ENCODE data around the gene PABPN1. TPM values are rescaled to one million over a fixed set of nuclear protein-coding genes. Genes with fewer than 3 reads are reported as not detected.

The PABPN1 gene
- total and polyA plus RNA-seq, 2 of the 13 experiments (the other 11 are each of a cell fraction or from before 2014, with no cell fraction given), result 233 to 524 TPM

DNA sequence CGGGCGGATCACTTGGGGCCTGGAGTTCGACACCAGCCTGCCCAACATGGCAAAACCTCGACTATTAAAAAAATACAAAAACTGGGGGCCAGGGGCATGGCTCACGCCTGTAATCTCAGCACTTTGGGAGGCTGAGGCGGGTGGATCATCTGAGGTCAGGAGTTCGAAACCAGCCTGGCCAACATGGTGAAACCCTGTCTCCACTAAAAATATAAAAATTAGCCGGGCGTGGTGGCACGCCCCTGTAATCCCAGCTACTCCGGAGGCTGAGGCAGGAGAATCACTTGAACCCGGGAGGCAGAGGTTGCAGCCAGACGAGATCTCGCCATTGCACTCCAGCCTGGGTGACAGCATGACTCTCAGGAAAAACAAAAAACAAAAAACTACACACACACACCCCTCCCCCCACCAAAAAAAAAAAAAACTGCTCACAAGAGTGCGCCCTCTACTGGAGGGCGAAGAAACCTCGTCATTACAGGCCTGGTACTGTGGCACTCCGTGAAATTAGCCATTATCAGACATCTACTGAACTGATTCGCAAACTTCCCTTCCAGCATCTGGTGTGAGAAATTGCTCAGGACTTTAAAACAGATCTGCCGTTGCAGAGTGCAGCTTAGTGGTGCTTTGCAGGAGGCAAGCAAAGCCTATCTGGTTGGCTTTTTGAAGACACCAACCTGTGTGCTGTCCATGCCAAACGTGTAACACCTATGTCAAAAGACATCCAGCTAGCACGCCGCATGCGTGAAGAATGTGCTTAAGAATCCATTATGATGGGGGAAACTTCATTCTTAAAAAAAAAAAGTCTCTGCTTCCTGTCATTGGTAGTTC is 26.3 kb upstream of the PABPN1 start (continued):
- TF ChIP-seq TRIM24 (CRISPR knock-in tag; IDR thresholded peaks at IDR 0.05), result no peak
- no peak; the same call in 1 of the 2 replicates for TF ChIP-seq ZNF460 (CRISPR knock-in tag; IDR thresholded peaks at IDR 0.05; ENCODE audit: borderline replicate concordance)
- TF ChIP-seq SALL2 (CRISPR knock-in tag; IDR thresholded peaks at IDR 0.05), result peak; percentile 78; the same call in 1 of the 2 replicates
- no peak for TF ChIP-seq ZNF326 (CRISPR knock-in tag; IDR thresholded peaks at IDR 0.05; ENCODE audit: borderline replicate concordance)
- no peak for TF ChIP-seq RBM22 (optimal IDR thresholded peaks at IDR 0.05; ENCODE audit: low read length)
- TF ChIP-seq, protein P1, sequence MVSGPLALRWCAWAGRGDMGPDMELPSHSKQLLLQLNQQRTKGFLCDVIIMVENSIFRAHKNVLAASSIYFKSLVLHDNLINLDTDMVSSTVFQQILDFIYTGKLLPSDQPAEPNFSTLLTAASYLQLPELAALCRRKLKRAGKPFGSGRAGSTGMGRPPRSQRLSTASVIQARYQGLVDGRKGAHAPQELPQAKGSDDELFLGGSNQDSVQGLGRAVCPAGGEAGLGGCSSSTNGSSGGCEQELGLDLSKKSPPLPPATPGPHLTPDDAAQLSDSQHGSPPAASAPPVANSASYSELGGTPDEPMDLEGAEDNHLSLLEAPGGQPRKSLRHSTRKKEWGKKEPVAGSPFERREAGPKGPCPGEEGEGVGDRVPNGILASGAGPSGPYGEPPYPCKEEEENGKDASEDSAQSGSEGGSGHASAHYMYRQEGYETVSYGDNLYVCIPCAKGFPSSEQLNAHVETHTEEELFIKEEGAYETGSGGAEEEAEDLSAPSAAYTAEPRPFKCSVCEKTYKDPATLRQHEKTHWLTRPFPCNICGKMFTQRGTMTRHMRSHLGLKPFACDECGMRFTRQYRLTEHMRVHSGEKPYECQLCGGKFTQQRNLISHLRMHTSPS (CRISPR knock-in tag; IDR thresholded peaks at IDR 0.05; ENCODE audit: low read depth), result no peak
- TF ChIP-seq KAT7 (CRISPR knock-in tag; IDR thresholded peaks at IDR 0.05; ENCODE audit: borderline replicate concordance), result peak; percentile 17; the same call in 1 of the 2 replicates
- TF ChIP-seq KLF11 (CRISPR knock-in tag; IDR thresholded peaks at IDR 0.05), result no peak
- TF ChIP-seq JUNB (CRISPR knock-in tag; IDR thresholded peaks at IDR 0.05; ENCODE audit: borderline replicate concordance), result no peak; the same call in 1 of the 2 replicates
- no peak for TF ChIP-seq ZSCAN30 (CRISPR knock-in tag; IDR thresholded peaks at IDR 0.05)
- TF ChIP-seq, protein P2, sequence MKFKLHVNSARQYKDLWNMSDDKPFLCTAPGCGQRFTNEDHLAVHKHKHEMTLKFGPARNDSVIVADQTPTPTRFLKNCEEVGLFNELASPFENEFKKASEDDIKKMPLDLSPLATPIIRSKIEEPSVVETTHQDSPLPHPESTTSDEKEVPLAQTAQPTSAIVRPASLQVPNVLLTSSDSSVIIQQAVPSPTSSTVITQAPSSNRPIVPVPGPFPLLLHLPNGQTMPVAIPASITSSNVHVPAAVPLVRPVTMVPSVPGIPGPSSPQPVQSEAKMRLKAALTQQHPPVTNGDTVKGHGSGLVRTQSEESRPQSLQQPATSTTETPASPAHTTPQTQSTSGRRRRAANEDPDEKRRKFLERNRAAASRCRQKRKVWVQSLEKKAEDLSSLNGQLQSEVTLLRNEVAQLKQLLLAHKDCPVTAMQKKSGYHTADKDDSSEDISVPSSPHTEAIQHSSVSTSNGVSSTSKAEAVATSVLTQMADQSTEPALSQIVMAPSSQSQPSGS (CRISPR knock-in tag; IDR thresholded peaks at IDR 0.05), result no peak
- no peak for TF ChIP-seq JUN (CRISPR knock-in tag; IDR thresholded peaks at IDR 0.05)
- TF ChIP-seq, protein P3, sequence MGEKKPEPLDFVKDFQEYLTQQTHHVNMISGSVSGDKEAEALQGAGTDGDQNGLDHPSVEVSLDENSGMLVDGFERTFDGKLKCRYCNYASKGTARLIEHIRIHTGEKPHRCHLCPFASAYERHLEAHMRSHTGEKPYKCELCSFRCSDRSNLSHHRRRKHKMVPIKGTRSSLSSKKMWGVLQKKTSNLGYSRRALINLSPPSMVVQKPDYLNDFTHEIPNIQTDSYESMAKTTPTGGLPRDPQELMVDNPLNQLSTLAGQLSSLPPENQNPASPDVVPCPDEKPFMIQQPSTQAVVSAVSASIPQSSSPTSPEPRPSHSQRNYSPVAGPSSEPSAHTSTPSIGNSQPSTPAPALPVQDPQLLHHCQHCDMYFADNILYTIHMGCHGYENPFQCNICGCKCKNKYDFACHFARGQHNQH (CRISPR knock-in tag; IDR thresholded peaks at IDR 0.05), result peak; percentile 27; the same call in 1 of the 2 replicates
- TF ChIP-seq ETV6 (CRISPR knock-in tag; conservative IDR thresholded peaks at IDR 0.05), result no peak
- no peak for TF ChIP-seq FOXP1 (IDR thresholded peaks at IDR 0.05)
- TF ChIP-seq FOXP1 (CRISPR knock-in tag; IDR thresholded peaks at IDR 0.05), result no peak
- TF ChIP-seq NFE2 (CRISPR knock-in tag; IDR thresholded peaks at IDR 0.05), result no peak
- TF ChIP-seq ZBTB7A (CRISPR knock-in tag; IDR thresholded peaks at IDR 0.05), result no peak
- peak; percentile 60; the same call in 1 of the 2 replicates for TF ChIP-seq PITX1 (CRISPR knock-in tag; IDR thresholded peaks at IDR 0.05)
- peak; percentile 43; the same call in 1 of the 2 replicates for TF ChIP-seq FOXK2 (IDR thresholded peaks at IDR 0.05)
- no peak for TF ChIP-seq FOXO1 (CRISPR knock-in tag; IDR thresholded peaks at IDR 0.05)
- no peak for TF ChIP-seq FOSL1 (CRISPR knock-in tag; IDR thresholded peaks at IDR 0.05; ENCODE audit: borderline replicate concordance)
- no peak for TF ChIP-seq ATM (IDR thresholded peaks at IDR 0.05; ENCODE audit: borderline replicate concordance)
- TF ChIP-seq SNAPC2 (CRISPR knock-in tag; IDR thresholded peaks at IDR 0.05), result no peak
- TF ChIP-seq SRF (IDR thresholded peaks at IDR 0.05; ENCODE audit: low read depth, low read length), result no peak; the same call in 1 of the 2 replicates
- no peak for TF ChIP-seq PHF21A (CRISPR knock-in tag; IDR thresholded peaks at IDR 0.05)
- TF ChIP-seq, protein P4, sequence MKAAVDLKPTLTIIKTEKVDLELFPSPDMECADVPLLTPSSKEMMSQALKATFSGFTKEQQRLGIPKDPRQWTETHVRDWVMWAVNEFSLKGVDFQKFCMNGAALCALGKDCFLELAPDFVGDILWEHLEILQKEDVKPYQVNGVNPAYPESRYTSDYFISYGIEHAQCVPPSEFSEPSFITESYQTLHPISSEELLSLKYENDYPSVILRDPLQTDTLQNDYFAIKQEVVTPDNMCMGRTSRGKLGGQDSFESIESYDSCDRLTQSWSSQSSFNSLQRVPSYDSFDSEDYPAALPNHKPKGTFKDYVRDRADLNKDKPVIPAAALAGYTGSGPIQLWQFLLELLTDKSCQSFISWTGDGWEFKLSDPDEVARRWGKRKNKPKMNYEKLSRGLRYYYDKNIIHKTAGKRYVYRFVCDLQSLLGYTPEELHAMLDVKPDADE (CRISPR knock-in tag; IDR thresholded peaks at IDR 0.05), result no peak
- TF ChIP-seq SYNCRIP (IDR thresholded peaks at IDR 0.05; ENCODE audit: insufficient read depth, low read depth, low read length), result no peak
